GM23338 (cell line): ENCODE measurements around the gene HSD11B2. TPM values are rescaled to one million over a fixed set of nuclear protein-coding genes. Genes with fewer than 3 reads are reported as not detected.

Source experiments
- ATAC-seq: fragments of 200-7000 bp; cut with Tn5 transposase; 3 replicates; pipeline ENCODE4 v1.9.1; 2020
- DNase-seq: peaks from one replicate; pipeline ENCODE4 v3.0.0-alpha.2; 2015; ENCODE audit warnings: low spot score
- H2AFZ ChIP-seq: fragments of 200-600 bp; sonication (generic); 2 replicates; pipeline ENCODE4 v1.8.0; 2016; ENCODE audit warnings: antibody characterized with exemption, mild to moderate bottlenecking, moderate library complexity
- H3F3A ChIP-seq: fragments of 200-600 bp; sonication (generic); replicated peaks from 2 replicates; pipeline ENCODE4 v1.8.0; 2017; ENCODE audit warnings: antibody characterized with exemption, mixed run types, low read depth
- H3K27ac ChIP-seq: fragments of 200-600 bp; sonication (generic); 2 replicates; pipeline ENCODE4 v1.6.1; 2016; ENCODE audit warnings: low read depth
- H3K27me3 ChIP-seq: fragments of 200-600 bp; sonication (generic); 2 replicates; pipeline ENCODE4 v1.8.0; 2016; ENCODE audit warnings: mild to moderate bottlenecking, mixed run types, moderate library complexity; ENCODE audit not compliant: insufficient read depth
- H3K36me3 ChIP-seq: fragments of 200-600 bp; sonication (generic); 2 replicates; pipeline ENCODE4 v1.8.0; 2016; ENCODE audit warnings: mild to moderate bottlenecking; ENCODE audit not compliant: insufficient read depth
- H3K4me1 ChIP-seq: fragments of 200-600 bp; sonication (generic); 2 replicates; pipeline ENCODE4 v1.8.0; 2016; ENCODE audit warnings: mild to moderate bottlenecking, moderate library complexity; ENCODE audit not compliant: insufficient read depth
- H3K4me2 ChIP-seq: fragments of 200-600 bp; sonication (generic); 2 replicates; pipeline ENCODE4 v1.7.1; 2017; ENCODE audit warnings: mixed run types
- H3K4me3 ChIP-seq: fragments of 200-600 bp; sonication (generic); 2 replicates; pipeline ENCODE4 v1.6.1; 2016; ENCODE audit warnings: mixed run types
- H3K79me2 ChIP-seq: fragments of 200-600 bp; sonication (generic); replicated peaks from 2 replicates; pipeline ENCODE4 v1.8.0; 2017; ENCODE audit warnings: mild to moderate bottlenecking; ENCODE audit not compliant: insufficient read depth
- H3K9me2 ChIP-seq: fragments of 200-600 bp; sonication (generic); 2 replicates; pipeline ENCODE4 v1.8.0; 2017; ENCODE audit not compliant: insufficient read depth
- H4K20me1 ChIP-seq: fragments of 200-600 bp; sonication (generic); replicated peaks from 2 replicates; pipeline ENCODE4 v1.8.0; 2017; ENCODE audit warnings: mild to moderate bottlenecking; ENCODE audit not compliant: insufficient read depth
- H3K27ac Mint-ChIP-seq: 2 replicates; pipeline ENCODE4 v1.8.0; 2020; ENCODE audit warnings: inconsistent platforms, mild to moderate bottlenecking, moderate library complexity, mixed read lengths
- H3K27me3 Mint-ChIP-seq: 3 replicates; pipeline ENCODE4 v1.8.0; 2022; ENCODE audit warnings: low read depth, mild to moderate bottlenecking, moderate library complexity, mixed read lengths, inconsistent platforms; ENCODE audit not compliant: insufficient read depth, poor library complexity
- H3K36me3 Mint-ChIP-seq: 3 replicates; pipeline ENCODE4 v1.8.0; 2021; ENCODE audit warnings: low read depth, mild to moderate bottlenecking, inconsistent platforms, moderate library complexity, mixed read lengths
- H3K4me1 Mint-ChIP-seq: 3 replicates; pipeline ENCODE4 v1.8.0; 2020; ENCODE audit warnings: mild to moderate bottlenecking, inconsistent platforms, mixed read lengths
- H3K4me3 Mint-ChIP-seq: 3 replicates; pipeline ENCODE4 v1.8.0; 2021; ENCODE audit warnings: moderate library complexity, mild to moderate bottlenecking, inconsistent platforms, mixed read lengths
- H3K9me3 Mint-ChIP-seq: 3 replicates; pipeline ENCODE4 v1.8.0; 2020; ENCODE audit warnings: moderate library complexity, mild to moderate bottlenecking, inconsistent platforms, mixed read lengths
- EZH2 ChIP-seq: fragments of 200-600 bp; sonication (generic); IDR thresholded peaks from one replicate; pipeline ENCODE4 v1.8.0; 2017; ENCODE audit warnings: antibody characterized with exemption, mild to moderate bottlenecking, low read depth; ENCODE audit not compliant: unreplicated experiment
- EZH2phosphoT487 ChIP-seq: fragments of 200-600 bp; sonication (generic); IDR thresholded peaks from one replicate; pipeline ENCODE4 v1.8.1; 2018; ENCODE audit warnings: antibody characterized with exemption; ENCODE audit not compliant: unreplicated experiment
- JUNB ChIP-seq: IDR thresholded peaks from one replicate; pipeline ENCODE4 v1.6.1; 2016; ENCODE audit warnings: antibody characterized with exemption; ENCODE audit not compliant: unreplicated experiment
- POLR2AphosphoS5 ChIP-seq: IDR thresholded peaks from 2 replicates; pipeline ENCODE4 v1.6.1; 2016; ENCODE audit warnings: antibody characterized with exemption, low read depth
- REST ChIP-seq: IDR thresholded peaks from one replicate; pipeline ENCODE4 v1.6.1; 2018; ENCODE audit warnings: antibody characterized with exemption; ENCODE audit not compliant: unreplicated experiment
- STAT1 ChIP-seq: IDR thresholded peaks from one replicate; pipeline ENCODE4 v1.6.1; 2016; ENCODE audit warnings: antibody characterized with exemption; ENCODE audit not compliant: unreplicated experiment
- ZNF114 ChIP-seq: fragments of 250-450 bp; sonication (Bioruptor Pico); IDR thresholded peaks from 2 replicates; pipeline ENCODE4 v1.5.0; 2020; ENCODE audit warnings: mild to moderate bottlenecking, moderate library complexity
- polyA plus RNA-seq: library from polyadenylated mRNA; unstranded; fragments of >200 nt; fragmentation: Nextera tagmentation; extraction: Ambion mirVana; gene quantifications from 2 replicates; pipeline ENCODE4 v1.2.1, GENCODE V29; 2016
- total RNA-seq: library from RNA; depleted of rRNA; stranded (reverse); fragments of >200 nt; shearing (Covaris generic); gene quantifications from 2 replicates; pipeline ENCODE4 v1.2.3, GENCODE V29; 2014
- TF ChIP-seq, protein P1 (sequence below): IDR thresholded peaks from 2 replicates; pipeline ENCODE4 v1.6.1; 2016; ENCODE audit warnings: antibody characterized with exemption
- TF ChIP-seq, protein P2 (sequence below), 2 experiments: fragments of 200-600 bp in 1 of 2; sonication (generic) in 1 of 2; conservative IDR thresholded peaks; 2 replicates each; pipeline versions ENCODE4 v1.5.1 to v1.6.1; 2016 to 2017; ENCODE audit warnings: antibody characterized with exemption in 2 of 2, low read depth in 2 of 2, mild to moderate bottlenecking in 2 of 2, moderate library complexity in 1 of 2
- TF ChIP-seq, protein P3 (sequence below): fragments of 250-450 bp; sonication (Bioruptor Pico); IDR thresholded peaks from 2 replicates; pipeline ENCODE4 v1.5.0; 2020; ENCODE audit warnings: mild to moderate bottlenecking, moderate library complexity

Gene HSD11B2
- total and polyA plus RNA-seq, 2 experiments from 2014 or later, result 14.8 to 23.0 TPM

- TF ChIP-seq EZH2phosphoT487, result no peak
- TF ChIP-seq JUNB, result no peak
- no peak for TF ChIP-seq ZNF114 (CRISPR knock-in tag)
- TF ChIP-seq REST, result no peak
- TF ChIP-seq EZH2, result no peak
- no peak for TF ChIP-seq STAT1
- TF ChIP-seq, protein P1, sequence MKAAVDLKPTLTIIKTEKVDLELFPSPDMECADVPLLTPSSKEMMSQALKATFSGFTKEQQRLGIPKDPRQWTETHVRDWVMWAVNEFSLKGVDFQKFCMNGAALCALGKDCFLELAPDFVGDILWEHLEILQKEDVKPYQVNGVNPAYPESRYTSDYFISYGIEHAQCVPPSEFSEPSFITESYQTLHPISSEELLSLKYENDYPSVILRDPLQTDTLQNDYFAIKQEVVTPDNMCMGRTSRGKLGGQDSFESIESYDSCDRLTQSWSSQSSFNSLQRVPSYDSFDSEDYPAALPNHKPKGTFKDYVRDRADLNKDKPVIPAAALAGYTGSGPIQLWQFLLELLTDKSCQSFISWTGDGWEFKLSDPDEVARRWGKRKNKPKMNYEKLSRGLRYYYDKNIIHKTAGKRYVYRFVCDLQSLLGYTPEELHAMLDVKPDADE, result no peak
- TF ChIP-seq, protein P2, sequence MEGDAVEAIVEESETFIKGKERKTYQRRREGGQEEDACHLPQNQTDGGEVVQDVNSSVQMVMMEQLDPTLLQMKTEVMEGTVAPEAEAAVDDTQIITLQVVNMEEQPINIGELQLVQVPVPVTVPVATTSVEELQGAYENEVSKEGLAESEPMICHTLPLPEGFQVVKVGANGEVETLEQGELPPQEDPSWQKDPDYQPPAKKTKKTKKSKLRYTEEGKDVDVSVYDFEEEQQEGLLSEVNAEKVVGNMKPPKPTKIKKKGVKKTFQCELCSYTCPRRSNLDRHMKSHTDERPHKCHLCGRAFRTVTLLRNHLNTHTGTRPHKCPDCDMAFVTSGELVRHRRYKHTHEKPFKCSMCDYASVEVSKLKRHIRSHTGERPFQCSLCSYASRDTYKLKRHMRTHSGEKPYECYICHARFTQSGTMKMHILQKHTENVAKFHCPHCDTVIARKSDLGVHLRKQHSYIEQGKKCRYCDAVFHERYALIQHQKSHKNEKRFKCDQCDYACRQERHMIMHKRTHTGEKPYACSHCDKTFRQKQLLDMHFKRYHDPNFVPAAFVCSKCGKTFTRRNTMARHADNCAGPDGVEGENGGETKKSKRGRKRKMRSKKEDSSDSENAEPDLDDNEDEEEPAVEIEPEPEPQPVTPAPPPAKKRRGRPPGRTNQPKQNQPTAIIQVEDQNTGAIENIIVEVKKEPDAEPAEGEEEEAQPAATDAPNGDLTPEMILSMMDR (conservative IDR thresholded peaks at IDR 0.05; ENCODE audit: low read depth in 2 of 2), result no peak
- no peak for TF ChIP-seq POLR2AphosphoS5
Observed at GRCh38 chr16:67417333-67418061, 13.4 kb upstream of the HSD11B2 start (continued).

- Mint-ChIP-seq H3K27me3 (peaks cover 26% of the 10 kb centered on the region), H3K4me1 (peaks cover 38% of the 10 kb centered on the region), H3K27ac (no peak overlapping the region), H3K4me3 (no peak overlapping the region), H3K9me3 (peaks cover 3% of the 10 kb centered on the region; the same call in 1 of the 3 replicates), H3K36me3 (no peaks in the 10 kb centered on the region)
- H3K27ac ChIP-seq, result no peak overlapping the region
- H3K27me3 ChIP-seq, result no peaks in the 10 kb centered on the region
- no peaks in the 10 kb centered on the region for H3K9me2 ChIP-seq
- no peak for DNase-seq
- H3K4me3 ChIP-seq, result no peak overlapping the region
- H3K4me2 ChIP-seq, result no peak overlapping the region
- ATAC-seq, result no peak
- no peaks in the 10 kb centered on the region for H4K20me1 ChIP-seq
- peaks cover 37% of the 10 kb centered on the region for H3K4me1 ChIP-seq
- H2AFZ ChIP-seq, result no peak overlapping the region
- H3F3A ChIP-seq, result peaks cover 17% of the 10 kb centered on the region
- H3K79me2 ChIP-seq, result no peaks in the 10 kb centered on the region
- no peak for TF ChIP-seq EZH2
- TF ChIP-seq, protein P3, sequence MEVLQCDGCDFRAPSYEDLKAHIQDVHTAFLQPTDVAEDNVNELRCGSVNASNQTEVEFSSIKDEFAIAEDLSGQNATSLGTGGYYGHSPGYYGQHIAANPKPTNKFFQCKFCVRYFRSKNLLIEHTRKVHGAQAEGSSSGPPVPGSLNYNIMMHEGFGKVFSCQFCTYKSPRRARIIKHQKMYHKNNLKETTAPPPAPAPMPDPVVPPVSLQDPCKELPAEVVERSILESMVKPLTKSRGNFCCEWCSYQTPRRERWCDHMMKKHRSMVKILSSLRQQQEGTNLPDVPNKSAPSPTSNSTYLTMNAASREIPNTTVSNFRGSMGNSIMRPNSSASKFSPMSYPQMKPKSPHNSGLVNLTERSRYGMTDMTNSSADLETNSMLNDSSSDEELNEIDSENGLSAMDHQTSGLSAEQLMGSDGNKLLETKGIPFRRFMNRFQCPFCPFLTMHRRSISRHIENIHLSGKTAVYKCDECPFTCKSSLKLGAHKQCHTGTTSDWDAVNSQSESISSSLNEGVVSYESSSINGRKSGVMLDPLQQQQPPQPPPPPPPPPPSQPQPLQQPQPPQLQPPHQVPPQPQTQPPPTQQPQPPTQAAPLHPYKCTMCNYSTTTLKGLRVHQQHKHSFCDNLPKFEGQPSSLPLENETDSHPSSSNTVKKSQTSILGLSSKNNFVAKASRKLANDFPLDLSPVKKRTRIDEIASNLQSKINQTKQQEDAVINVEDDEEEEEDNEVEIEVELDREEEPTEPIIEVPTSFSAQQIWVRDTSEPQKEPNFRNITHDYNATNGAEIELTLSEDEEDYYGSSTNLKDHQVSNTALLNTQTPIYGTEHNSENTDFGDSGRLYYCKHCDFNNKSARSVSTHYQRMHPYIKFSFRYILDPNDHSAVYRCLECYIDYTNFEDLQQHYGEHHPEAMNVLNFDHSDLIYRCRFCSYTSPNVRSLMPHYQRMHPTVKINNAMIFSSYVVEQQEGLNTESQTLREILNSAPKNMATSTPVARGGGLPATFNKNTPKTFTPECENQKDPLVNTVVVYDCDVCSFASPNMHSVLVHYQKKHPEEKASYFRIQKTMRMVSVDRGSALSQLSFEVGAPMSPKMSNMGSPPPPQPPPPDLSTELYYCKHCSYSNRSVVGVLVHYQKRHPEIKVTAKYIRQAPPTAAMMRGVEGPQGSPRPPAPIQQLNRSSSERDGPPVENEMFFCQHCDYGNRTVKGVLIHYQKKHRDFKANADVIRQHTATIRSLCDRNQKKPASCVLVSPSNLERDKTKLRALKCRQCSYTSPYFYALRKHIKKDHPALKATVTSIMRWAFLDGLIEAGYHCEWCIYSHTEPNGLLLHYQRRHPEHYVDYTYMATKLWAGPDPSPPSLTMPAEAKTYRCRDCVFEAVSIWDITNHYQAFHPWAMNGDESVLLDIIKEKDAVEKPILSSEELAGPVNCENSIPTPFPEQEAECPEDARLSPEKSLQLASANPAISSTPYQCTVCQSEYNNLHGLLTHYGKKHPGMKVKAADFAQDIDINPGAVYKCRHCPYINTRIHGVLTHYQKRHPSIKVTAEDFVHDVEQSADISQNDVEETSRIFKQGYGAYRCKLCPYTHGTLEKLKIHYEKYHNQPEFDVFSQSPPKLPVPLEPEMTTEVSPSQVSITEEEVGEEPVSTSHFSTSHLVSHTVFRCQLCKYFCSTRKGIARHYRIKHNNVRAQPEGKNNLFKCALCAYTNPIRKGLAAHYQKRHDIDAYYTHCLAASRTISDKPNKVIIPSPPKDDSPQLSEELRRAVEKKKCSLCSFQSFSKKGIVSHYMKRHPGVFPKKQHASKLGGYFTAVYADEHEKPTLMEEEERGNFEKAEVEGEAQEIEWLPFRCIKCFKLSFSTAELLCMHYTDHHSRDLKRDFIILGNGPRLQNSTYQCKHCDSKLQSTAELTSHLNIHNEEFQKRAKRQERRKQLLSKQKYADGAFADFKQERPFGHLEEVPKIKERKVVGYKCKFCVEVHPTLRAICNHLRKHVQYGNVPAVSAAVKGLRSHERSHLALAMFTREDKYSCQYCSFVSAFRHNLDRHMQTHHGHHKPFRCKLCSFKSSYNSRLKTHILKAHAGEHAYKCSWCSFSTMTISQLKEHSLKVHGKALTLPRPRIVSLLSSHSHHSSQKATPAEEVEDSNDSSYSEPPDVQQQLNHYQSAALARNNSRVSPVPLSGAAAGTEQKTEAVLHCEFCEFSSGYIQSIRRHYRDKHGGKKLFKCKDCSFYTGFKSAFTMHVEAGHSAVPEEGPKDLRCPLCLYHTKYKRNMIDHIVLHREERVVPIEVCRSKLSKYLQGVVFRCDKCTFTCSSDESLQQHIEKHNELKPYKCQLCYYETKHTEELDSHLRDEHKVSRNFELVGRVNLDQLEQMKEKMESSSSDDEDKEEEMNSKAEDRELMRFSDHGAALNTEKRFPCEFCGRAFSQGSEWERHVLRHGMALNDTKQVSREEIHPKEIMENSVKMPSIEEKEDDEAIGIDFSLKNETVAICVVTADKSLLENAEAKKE (CRISPR knock-in tag), result no peak
- no peaks in the 10 kb centered on the region for H3K36me3 ChIP-seq
Observed at GRCh38 chr16:67419502-67419901, 11.4 kb upstream of the HSD11B2 start.
